ENCODE measurements around the gene GP1BB. TPM values are rescaled to one million over a fixed set of nuclear protein-coding genes. Genes with fewer than 3 reads are reported as not detected.
"Not testable (repeated sequence)": the region's sequence is repeated elsewhere in the genome, so short reads cannot be mapped to it uniquely, and the experiment has no call there.

Gene GP1BB
- total RNA-seq, 1 donor = 1.8 TPM

DNA sequence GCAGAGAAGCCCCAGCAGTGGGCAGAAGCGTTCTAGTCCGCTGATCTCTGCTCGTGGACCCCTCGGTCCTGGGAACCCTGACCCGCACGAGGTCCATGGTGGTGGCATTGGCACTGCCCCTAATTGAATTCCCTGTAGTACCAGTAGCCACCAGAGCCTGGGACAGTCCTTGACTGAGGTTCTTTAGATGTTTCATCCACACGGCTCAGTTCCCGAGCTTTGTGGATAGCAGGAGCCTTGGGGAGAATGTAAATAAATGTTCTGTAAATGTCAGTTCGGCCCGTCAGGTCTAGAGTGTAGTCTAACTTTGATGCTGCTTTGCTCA is 48.4 kb upstream of the GP1BB start:
- no peak overlapping the region for H3K27ac ChIP-seq (ENCODE audit: low read depth, low read length)
- H3K4me2 ChIP-seq (ENCODE audit: insufficient read depth, low read length) = no peak overlapping the region

DNA sequence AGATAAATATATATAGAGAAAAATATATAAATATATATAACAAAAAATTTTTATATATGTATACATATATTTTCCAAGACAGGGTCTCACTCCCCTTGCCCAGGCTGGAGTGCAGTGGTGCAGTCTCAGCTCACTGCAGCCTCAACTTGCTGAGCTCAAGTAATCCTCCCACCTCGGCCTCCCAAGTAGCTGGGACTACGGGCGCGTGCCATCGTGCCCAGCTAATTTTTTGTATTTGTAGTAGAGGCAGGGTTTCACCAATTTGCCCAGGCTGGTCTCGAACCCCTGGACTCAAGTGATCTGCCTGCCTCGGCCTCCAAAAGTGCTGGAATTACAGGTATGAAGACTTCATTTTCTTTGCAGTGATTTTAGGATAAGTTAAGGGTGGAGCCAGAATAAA is 47.9 kb upstream of the GP1BB start:
- H4K20me1 ChIP-seq (ENCODE audit: insufficient read depth, low read length) = no peaks in the 10 kb centered on the region
- peaks cover 3% of the 10 kb centered on the region for H3K9me3 ChIP-seq (ENCODE audit: low read depth, low read length)
- H3K79me2 ChIP-seq (ENCODE audit: insufficient read depth, low read length) = no peaks in the 10 kb centered on the region
- H3K36me3 ChIP-seq (ENCODE audit: insufficient read depth, low read length) = no peaks in the 10 kb centered on the region
- DNase-seq (ENCODE audit: insufficient read length, low spot score, missing footprints) = no peak
- no peak overlapping the region for H2AFZ ChIP-seq (ENCODE audit: low read length)
- H3K4me3 ChIP-seq (ENCODE audit: insufficient read depth, low read length) = no peak overlapping the region
- H3K4me1 ChIP-seq (ENCODE audit: insufficient read depth, low read length) = no peaks in the 10 kb centered on the region
- no peak overlapping the region for H3K4me2 ChIP-seq (ENCODE audit: insufficient read depth, low read length)
- peaks cover 10% of the 10 kb centered on the region for H3K27me3 ChIP-seq (ENCODE audit: insufficient read depth, low read length)
- TF ChIP-seq, protein P1, sequence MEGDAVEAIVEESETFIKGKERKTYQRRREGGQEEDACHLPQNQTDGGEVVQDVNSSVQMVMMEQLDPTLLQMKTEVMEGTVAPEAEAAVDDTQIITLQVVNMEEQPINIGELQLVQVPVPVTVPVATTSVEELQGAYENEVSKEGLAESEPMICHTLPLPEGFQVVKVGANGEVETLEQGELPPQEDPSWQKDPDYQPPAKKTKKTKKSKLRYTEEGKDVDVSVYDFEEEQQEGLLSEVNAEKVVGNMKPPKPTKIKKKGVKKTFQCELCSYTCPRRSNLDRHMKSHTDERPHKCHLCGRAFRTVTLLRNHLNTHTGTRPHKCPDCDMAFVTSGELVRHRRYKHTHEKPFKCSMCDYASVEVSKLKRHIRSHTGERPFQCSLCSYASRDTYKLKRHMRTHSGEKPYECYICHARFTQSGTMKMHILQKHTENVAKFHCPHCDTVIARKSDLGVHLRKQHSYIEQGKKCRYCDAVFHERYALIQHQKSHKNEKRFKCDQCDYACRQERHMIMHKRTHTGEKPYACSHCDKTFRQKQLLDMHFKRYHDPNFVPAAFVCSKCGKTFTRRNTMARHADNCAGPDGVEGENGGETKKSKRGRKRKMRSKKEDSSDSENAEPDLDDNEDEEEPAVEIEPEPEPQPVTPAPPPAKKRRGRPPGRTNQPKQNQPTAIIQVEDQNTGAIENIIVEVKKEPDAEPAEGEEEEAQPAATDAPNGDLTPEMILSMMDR (IDR thresholded peaks at IDR 0.05; ENCODE audit: extremely low read depth, low read depth, low read length) = no peak
- H3K27ac ChIP-seq (ENCODE audit: low read depth, low read length) = no peak overlapping the region

More for the DNA sequence above, 48.4 kb upstream of the GP1BB start:
- Histone ChIP-seq H3K4me1 (ENCODE audit: insufficient read depth, low read length) (no peaks in the 10 kb centered on the region), H4K20me1 (ENCODE audit: insufficient read depth, low read length) (no peaks in the 10 kb centered on the region), H3K27me3 (ENCODE audit: insufficient read depth, low read length) (peaks cover 5% of the 10 kb centered on the region), H3K79me2 (ENCODE audit: insufficient read depth, low read length) (no peaks in the 10 kb centered on the region), H3K4me3 (ENCODE audit: insufficient read depth, low read length) (no peak overlapping the region), H3K9me3 (ENCODE audit: low read depth, low read length) (peaks cover 3% of the 10 kb centered on the region), H2AFZ (ENCODE audit: low read length) (no peak overlapping the region), H3K36me3 (ENCODE audit: insufficient read depth, low read length) (no peaks in the 10 kb centered on the region)
- TF ChIP-seq, protein P1 (IDR thresholded peaks at IDR 0.05; ENCODE audit: extremely low read depth, low read depth, low read length) = no peak
- no peak for DNase-seq (ENCODE audit: insufficient read length, low spot score, missing footprints)

DNA sequence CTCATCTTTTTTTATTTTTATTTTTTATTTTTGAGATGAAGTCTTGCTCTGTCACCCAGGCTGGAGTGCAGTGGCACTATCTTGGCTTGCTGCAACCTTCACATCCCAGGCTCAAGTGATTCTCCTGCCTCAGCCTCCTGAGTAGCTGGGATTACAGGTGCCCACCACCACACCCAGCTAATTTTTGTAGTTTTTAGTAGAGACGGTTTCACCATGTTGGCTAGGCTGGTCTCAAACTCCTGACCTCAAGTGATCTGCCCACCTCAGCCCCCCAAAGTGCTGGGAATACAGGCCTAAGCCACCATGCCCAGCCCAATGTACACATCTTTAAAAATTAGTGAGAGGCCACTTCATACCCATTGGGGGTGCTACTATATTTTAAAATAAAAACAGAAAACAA is 46.9 kb upstream of the GP1BB start:
- H3K4me3 ChIP-seq (ENCODE audit: insufficient read depth, low read length); H2AFZ ChIP-seq (ENCODE audit: low read length); H3K4me2 ChIP-seq (ENCODE audit: insufficient read depth, low read length); H4K20me1 ChIP-seq (ENCODE audit: insufficient read depth, low read length); H3K79me2 ChIP-seq (ENCODE audit: insufficient read depth, low read length); DNase-seq (ENCODE audit: insufficient read length, low spot score, missing footprints); H3K36me3 ChIP-seq (ENCODE audit: insufficient read depth, low read length); H3K9me3 ChIP-seq (ENCODE audit: low read depth, low read length); H3K27ac ChIP-seq (ENCODE audit: low read depth, low read length); H3K4me1 ChIP-seq (ENCODE audit: insufficient read depth, low read length): not testable (repeated sequence)
- peaks cover 16% of the 10 kb centered on the region for H3K27me3 ChIP-seq (ENCODE audit: insufficient read depth, low read length)

DNA sequence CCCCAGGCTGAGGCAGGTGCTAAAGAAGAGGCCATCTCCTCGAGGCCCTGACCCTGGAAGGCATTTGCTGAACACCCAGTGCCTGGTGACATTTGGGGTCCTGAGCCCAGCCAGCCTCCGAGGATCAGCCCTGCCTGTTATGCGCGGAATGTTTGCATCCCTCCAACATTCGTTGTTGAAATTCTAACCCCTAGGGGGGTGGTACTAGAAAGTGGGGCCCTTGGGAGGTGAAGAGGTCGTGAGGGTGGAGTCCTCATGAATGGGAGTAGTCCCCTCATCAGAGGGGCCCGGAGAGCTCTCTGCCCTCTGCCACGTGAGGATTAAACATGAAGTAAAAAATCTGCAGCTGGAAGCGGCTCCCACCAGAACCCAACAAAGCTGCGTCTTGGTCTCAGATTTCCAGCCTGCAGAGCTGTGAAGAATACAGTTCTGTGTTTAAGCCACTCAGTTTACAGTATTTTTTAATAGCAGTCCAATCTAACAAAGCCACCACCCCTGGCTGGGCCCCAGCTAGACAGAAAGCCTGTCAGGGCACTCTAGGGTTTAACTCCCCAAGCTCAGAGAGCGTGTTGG is 44.3 kb upstream of the GP1BB start:
- no peak overlapping the region for H3K4me2 ChIP-seq (ENCODE audit: insufficient read depth, low read length)
- DNase-seq (ENCODE audit: insufficient read length, low spot score, missing footprints) = peak; percentile 36
- no peak overlapping the region for H3K4me3 ChIP-seq (ENCODE audit: insufficient read depth, low read length)
- no peaks in the 10 kb centered on the region for H3K4me1 ChIP-seq (ENCODE audit: insufficient read depth, low read length)
- no peaks in the 10 kb centered on the region for H4K20me1 ChIP-seq (ENCODE audit: insufficient read depth, low read length)
- TF ChIP-seq, protein P1 (IDR thresholded peaks at IDR 0.05; ENCODE audit: extremely low read depth, low read depth, low read length) = no peak
- no peaks in the 10 kb centered on the region for H3K36me3 ChIP-seq (ENCODE audit: insufficient read depth, low read length)
- no peaks in the 10 kb centered on the region for H3K79me2 ChIP-seq (ENCODE audit: insufficient read depth, low read length)
- no peak overlapping the region for H3K27ac ChIP-seq (ENCODE audit: low read depth, low read length)
- no peaks in the 10 kb centered on the region for H3K9me3 ChIP-seq (ENCODE audit: low read depth, low read length)
- H3K27me3 ChIP-seq (ENCODE audit: insufficient read depth, low read length) = peaks cover 31% of the 10 kb centered on the region
- H2AFZ ChIP-seq (ENCODE audit: low read length) = no peak overlapping the region
